Suprapubic skin (tissue), 2 donors: Measurements from ENCODE around the gene LMNB1.

Experiments used
- EP300 ChIP-seq: sonication (generic); formaldehyde crosslinking; IDR thresholded peaks from one replicate; pipeline ENCODE4 v1.6.1; 2017; ENCODE audit warnings: antibody characterized with exemption
- POLR2A ChIP-seq, 2 donors: fragments of 450-650 bp; IDR thresholded peaks; one replicate each; pipeline ENCODE4 v1.6.1; 2017; ENCODE audit warnings: antibody characterized with exemption in 2 of 2, mild to moderate bottlenecking in 2 of 2, moderate library complexity in 2 of 2

GRCh38 chr5:126763371-126763770, 13.6 kb upstream of the LMNB1 start:
- TF ChIP-seq EP300 (no peak), POLR2A (IDR thresholded peaks at IDR 0.05) (no peak)
